ENCODE data around the gene FUBP1.
"Not testable (repeated sequence)": the region's sequence is repeated elsewhere in the genome, so short reads cannot be mapped to it uniquely, and the experiment has no call there.

The FUBP1 gene

DNA sequence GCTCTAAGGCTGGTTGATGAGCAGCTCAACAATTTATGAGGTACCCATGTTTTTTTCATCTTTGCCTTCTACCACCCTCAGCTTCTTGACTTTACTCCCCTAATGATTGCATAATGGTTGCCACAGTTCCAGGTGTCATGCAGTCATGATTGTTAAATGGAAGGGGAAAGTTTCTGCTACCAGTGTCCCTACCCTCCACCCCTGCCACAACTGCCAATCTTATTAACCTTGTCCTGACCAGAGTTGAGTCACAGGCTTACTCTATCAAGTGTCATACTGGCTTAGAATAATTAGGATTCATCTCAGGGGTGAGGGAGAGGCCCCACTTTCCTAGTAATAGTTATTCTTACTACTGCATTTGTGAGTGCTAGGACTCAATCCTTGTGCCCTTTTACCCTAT lies 7.9 kb upstream of the FUBP1 start:
- DNase-seq = no peak

DNA sequence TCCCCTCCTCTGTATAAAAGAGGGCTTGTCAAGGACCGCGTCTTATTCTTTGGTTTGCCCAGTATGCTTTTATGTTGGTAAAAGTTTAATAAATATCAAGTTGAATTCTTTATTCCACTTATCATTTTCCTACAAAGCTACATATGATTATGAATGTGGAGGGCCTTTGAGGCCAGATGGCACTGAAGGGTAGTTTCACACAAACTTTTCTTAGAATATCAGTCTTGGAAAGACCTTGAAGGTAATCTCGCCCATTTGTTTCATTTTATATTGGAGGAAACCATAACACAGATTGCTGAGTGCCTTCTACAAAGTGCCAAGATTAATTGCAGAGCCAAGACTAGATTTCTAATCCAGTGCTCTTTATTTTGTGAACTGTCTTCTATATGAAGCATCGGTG lies 5.8 kb upstream of the FUBP1 start:
- no peak for DNase-seq

- no peak for DNase-seq
These were observed 5.1 kb upstream of the FUBP1 start for GRCh38 chr1:77983997-77984355.

DNA sequence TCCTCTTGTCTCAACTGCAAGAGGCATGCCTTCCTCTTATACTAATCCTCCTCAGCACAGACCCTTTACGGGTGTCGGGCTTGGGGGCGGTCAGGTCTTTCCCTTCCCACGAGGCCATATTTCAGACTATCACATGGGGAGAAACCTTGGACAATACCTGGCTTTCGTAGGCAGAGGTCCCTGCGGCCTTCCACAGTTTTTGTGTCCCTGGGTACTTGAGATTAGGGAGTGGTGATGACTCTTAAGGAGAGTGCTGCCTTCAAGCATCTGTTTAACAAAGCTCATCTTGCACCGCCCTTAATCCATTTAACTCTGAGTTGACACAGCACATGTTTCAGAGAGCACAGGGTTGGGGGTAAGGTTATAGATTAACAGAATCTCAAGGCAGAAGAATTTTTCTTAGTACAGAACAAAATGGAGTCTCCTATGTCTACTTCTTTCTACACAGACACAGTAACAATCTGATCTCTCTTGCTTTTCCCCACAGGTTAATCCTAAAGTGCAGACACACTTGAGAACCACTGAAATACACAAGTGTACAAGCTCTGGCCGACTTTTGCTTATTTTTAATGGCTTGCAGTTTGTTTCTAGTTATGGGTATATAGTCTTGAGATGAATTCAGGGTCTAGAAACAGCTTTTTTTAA lies 4.6 kb upstream of the FUBP1 start:
- DNase-seq = not testable (repeated sequence)

- peak; percentile 94 for DNase-seq
These were observed 441 bp downstream of the FUBP1 start for GRCh38 chr1:77978293-77978968.

DNA sequence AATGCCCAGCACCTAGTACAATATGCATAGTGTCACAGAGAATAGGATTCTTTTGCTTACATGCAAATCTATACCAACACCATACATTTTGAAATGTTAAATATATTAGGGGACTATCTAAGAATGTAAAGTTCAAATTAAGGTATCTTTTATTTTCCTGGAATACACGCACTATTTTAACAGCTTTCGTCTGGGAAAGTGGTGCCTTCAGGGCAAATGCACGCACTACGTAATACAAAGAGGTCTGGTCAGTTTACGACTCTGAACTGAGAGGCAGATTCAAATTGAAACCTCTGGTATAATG lies 931 bp downstream of the FUBP1 start:
- DNase-seq = no peak

DNA sequence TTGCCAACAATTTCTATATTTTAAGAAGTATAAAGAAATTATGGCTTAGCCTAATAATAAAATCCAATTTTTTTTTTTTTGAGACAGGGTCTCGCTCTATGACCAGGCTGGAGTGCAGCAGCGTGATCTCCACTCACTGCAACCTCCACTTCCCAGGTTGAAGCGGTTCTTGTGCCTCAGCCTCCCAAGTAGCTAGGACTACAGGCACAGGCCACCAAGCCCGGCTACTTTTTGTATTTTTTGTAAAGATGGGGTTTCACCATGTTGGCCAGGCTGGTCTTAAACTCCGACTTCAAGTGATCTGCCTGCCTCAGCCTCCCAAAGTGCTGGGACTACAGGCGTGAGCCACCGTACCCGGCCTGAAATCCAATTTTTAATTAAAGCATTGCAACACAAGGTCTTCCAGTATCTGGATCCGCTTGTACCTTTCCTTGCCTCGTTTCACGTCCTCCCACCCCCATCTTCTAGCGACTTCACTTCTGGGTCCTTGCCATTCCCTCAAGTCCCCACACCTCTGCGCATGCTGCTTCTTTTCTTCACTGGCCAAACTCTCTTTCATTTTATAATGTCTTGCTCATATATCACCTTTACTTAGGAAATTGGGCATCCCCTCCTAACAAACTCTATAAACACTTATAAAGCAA lies 2.3 kb downstream of the FUBP1 start:
- DNase-seq = no peak

- DNase-seq = no peak
These were observed 3.0 kb downstream of the FUBP1 start for GRCh38 chr1:77975907-77976306.

GRCh38 chr1:77975386-77975785 lies 3.5 kb downstream of the FUBP1 start:
- no peak for DNase-seq

DNA sequence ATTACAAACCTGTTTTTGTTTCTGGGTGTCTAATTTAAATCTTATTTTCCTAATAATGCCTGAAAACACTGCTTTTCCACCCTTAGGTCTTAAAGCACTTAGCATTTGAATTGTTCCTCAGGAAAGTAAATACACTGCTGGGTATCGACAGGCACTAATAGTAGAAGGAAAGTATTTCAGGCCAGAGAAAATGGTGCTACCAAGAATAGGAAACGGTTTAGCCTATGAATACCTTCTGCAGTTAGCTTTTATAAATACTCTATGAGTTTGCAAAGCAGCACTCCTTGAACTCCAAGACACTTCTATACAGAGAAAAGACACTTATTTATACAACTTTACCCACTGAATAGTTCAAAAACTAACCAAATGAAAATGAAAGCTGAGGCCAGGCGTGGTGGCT lies 6.8 kb downstream of the FUBP1 start:
- no peak for DNase-seq

DNA sequence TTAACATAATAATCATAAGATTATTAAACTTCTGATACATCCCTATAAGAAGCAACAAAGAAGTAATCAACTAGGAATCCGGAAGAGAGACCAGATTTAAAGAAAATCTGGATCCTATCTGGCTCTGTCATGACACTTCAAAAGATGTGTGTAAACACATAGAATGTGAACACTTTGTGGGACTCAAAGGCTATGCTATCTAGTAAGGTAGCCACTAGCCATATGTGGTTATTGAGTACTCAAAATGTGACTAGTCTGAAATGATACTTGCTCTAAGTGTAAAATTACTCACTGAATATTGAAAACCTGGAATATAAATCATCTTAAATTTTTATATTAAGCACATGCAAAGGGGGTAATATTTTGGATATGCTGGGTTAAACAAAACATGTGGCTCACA lies 8.7 kb downstream of the FUBP1 start:
- no peak for DNase-seq

GRCh38 chr1:77966291-77966690 lies 12.6 kb downstream of the FUBP1 start:
- no peak for DNase-seq

GRCh38 chr1:77961392-77961791 lies 17.5 kb downstream of the FUBP1 start:
- no peak for DNase-seq

GRCh38 chr1:77958850-77959249 lies 20.0 kb downstream of the FUBP1 start:
- DNase-seq = no peak

DNA sequence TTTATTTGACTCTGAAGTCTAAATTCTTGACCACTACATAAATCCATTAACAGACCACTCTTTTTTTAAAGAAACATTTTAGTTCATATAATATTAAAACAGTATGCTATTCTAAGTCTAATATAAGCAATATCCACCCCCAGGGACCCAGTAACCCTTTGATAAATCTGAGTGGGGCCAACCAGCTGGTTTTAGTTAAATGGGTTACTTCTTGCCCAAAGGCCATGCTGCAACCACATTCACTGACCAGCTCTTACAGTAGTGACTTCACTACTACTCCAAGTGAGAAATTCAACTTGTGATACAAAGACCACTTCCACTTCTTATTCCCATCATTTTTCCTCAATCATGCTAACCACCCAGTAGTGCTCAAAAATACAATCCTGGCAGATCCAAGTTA lies 20.5 kb downstream of the FUBP1 start:
- DNase-seq = no peak

- no peak for DNase-seq
These were observed 22.4 kb downstream of the FUBP1 start for GRCh38 chr1:77956464-77956863.

DNA sequence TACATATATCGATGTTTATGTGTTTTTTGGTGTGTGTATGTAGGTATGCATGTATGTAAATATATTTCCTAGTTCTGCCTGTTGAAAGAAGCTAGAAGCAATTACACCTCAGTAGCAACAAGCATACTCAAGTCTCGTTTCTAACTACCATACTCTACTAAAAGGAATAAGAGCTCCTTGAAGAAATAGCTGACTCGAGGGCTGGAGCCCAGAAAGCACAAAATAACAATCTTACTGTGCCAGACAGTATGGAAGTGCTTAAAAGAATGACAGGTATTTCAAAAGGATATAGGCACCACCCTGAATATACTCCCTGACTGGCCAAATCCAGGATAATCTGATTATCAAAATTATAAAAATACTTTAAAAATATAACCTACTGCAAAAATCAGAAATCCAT lies 23.2 kb downstream of the FUBP1 start:
- no peak for DNase-seq

DNA sequence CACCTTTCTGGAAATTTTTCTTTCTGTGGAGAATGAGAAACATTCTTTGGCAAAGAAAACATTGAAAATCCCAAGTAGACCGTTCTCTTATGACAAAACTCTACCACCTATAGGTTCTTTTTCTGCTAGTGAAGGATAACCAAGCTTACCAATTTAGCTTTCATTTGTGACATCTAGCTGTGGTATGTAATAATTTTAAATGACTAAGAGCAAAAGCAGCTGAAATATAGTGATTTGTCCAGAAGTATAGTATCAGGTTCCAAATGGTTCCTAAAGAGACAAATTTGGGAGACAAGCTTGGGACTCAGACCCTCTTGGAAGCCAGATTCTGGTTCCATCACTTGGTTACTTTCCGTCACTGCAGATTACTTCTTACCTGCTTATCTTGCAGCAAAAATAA lies 24.4 kb downstream of the FUBP1 start:
- DNase-seq = no peak

- DNase-seq = no peak
These were observed 25.0 kb downstream of the FUBP1 start for GRCh38 chr1:77953907-77954306.

GRCh38 chr1:77951328-77951727 lies 27.5 kb downstream of the FUBP1 start:
- DNase-seq = no peak

DNA sequence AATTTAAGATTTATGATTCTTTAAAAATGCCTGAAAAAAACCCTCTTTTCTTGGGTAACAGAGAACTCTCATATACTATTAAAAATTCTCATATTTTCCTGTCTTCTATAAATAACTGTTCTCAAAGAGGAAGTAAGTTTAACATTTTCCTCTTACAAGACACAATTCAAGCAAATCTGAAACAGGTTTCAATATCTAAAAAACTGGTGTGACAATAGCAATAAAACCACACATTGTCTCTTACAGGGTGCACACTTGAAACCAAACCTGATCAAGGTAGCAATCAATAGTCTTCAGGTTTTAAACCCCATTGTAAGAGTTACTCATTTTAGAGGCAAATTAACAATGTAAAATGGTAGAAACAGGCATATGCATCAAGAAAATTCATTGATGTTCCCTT lies 28.0 kb downstream of the FUBP1 start:
- DNase-seq = peak; percentile 7

GRCh38 chr1:77948841-77949424 lies 29.9 kb downstream of the FUBP1 start:
- no peak for DNase-seq

DNA sequence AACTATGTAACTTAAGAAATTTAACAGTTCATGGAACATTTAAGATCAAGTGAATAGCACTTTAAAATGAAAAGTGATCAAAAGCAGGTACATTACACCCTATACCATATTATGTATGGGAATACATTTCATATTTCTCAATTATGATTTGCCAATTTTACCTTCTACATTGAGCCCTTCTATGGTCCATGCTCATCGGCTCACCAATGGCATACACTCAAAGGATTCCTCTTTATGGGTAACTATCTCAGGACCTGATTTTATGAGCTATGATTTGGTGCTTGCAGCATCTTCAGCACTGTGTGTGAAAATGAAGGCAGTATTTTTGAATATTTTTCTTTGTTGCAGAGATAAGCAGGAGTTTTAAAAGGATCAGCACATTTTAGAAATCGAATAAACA lies 33.5 kb downstream of the FUBP1 start:
- DNase-seq = no peak

DNA sequence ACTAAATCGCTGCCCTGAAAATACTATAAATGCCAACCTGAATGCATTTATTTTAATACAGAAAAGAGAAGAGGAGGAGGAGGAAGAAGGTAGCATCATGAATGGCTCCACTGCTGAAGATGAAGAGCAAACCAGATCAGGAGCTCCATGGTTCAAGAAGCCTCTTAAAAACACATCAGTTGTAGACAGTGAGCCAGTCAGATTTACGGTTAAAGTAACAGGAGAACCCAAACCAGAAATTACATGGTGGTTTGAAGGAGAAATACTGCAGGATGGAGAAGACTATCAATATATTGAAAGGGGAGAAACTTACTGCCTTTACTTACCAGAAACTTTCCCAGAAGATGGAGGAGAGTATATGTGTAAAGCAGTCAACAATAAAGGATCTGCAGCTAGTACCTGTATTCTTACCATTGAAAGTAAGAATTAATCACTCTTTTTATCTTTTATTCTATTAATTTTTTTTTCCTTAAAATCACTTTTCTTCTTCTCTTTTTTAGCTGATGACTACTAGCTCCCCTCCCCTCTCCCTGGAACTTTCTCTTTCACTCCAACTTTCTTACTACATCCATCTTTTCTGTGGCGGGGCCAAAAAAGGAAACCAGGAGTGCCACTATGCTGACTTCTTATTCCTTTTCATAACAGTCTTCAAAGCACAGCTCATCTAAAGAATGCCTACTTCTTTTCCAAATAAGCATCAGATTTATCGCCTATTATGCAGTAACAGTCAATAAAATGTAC lies 36.3 kb downstream of the FUBP1 start:
- DNase-seq = no peak
